ENCODE data around the gene TOP1.
A peak's percentile ranks its signal among the peaks of the same experiment; 100 is the strongest.
"Not testable (repeated sequence)": the region's sequence is repeated elsewhere in the genome, so short reads cannot be mapped to it uniquely, and the experiment has no call there.

Gene TOP1

GRCh38 chr20:40997116-40997515, 31.5 kb upstream of the TOP1 start:
- Mint-ChIP-seq H3K27ac (no peak overlapping the region), H3K4me3 (no peak overlapping the region), H3K36me3 (no peaks in the 10 kb centered on the region), H3K4me1 (peaks cover 5% of the 10 kb centered on the region), H3K27me3 (no peaks in the 10 kb centered on the region), H3K9me3 (no peaks in the 10 kb centered on the region)
- ATAC-seq = no peak

GRCh38 chr20:40999841-41000240, 28.8 kb upstream of the TOP1 start:
- H3K36me3 Mint-ChIP-seq = no peaks in the 10 kb centered on the region
- H3K27me3 Mint-ChIP-seq = no peaks in the 10 kb centered on the region
- no peak overlapping the region for H3K27ac Mint-ChIP-seq
- H3K9me3 Mint-ChIP-seq = no peaks in the 10 kb centered on the region
- peaks cover 12% of the 10 kb centered on the region for H3K4me1 Mint-ChIP-seq
- no peak for ATAC-seq
- H3K4me3 Mint-ChIP-seq = no peak overlapping the region

GRCh38 chr20:41000628-41001027, 28.0 kb upstream of the TOP1 start:
- Mint-ChIP-seq H3K36me3 (no peaks in the 10 kb centered on the region), H3K4me3 (no peak overlapping the region), H3K9me3 (no peaks in the 10 kb centered on the region), H3K27me3 (no peaks in the 10 kb centered on the region), H3K27ac (no peak overlapping the region), H3K4me1 (peaks cover 12% of the 10 kb centered on the region)
- no peak for ATAC-seq

- peaks cover 12% of the 10 kb centered on the region for H3K4me1 Mint-ChIP-seq
- no peak for ATAC-seq
- H3K36me3 Mint-ChIP-seq = no peaks in the 10 kb centered on the region
- no peaks in the 10 kb centered on the region for H3K9me3 Mint-ChIP-seq
- H3K27ac Mint-ChIP-seq = no peak overlapping the region
- H3K4me3 Mint-ChIP-seq = no peak overlapping the region
- no peaks in the 10 kb centered on the region for H3K27me3 Mint-ChIP-seq
Observed at GRCh38 chr20:41001497-41001896, 27.1 kb upstream of the TOP1 start.

- no peak overlapping the region for H3K4me3 Mint-ChIP-seq
- H3K9me3 Mint-ChIP-seq = no peaks in the 10 kb centered on the region
- H3K27me3 Mint-ChIP-seq = no peaks in the 10 kb centered on the region
- no peaks in the 10 kb centered on the region for H3K36me3 Mint-ChIP-seq
- no peak for ATAC-seq
- H3K27ac Mint-ChIP-seq = peak overlapping the region; percentile 90
- H3K4me1 Mint-ChIP-seq = peaks cover 15% of the 10 kb centered on the region
Observed at GRCh38 chr20:41002842-41003142, 25.8 kb upstream of the TOP1 start.

- peak overlapping the region; percentile 90 for H3K27ac Mint-ChIP-seq
- H3K27me3 Mint-ChIP-seq = no peaks in the 10 kb centered on the region
- peak overlapping the region; percentile 56 for H3K4me3 Mint-ChIP-seq
- no peaks in the 10 kb centered on the region for H3K36me3 Mint-ChIP-seq
- H3K9me3 Mint-ChIP-seq = no peaks in the 10 kb centered on the region
- H3K4me1 Mint-ChIP-seq = peaks cover 21% of the 10 kb centered on the region
- peak; percentile 86 for ATAC-seq
Observed at GRCh38 chr20:41003143-41003935, 25.3 kb upstream of the TOP1 start.

GRCh38 chr20:41003936-41004294, 24.7 kb upstream of the TOP1 start:
- not testable (repeated sequence) for ATAC-seq, H3K36me3 Mint-ChIP-seq, H3K27me3 Mint-ChIP-seq, H3K9me3 Mint-ChIP-seq
- peak overlapping the region; percentile 15 for H3K4me3 Mint-ChIP-seq
- peaks cover 25% of the 10 kb centered on the region for H3K4me1 Mint-ChIP-seq
- H3K27ac Mint-ChIP-seq = peak overlapping the region; percentile 90

GRCh38 chr20:41004531-41005360, 23.9 kb upstream of the TOP1 start:
- no peaks in the 10 kb centered on the region for H3K36me3 Mint-ChIP-seq
- H3K4me3 Mint-ChIP-seq = no peak overlapping the region
- no peak overlapping the region for H3K27ac Mint-ChIP-seq
- no peak for ATAC-seq
- H3K9me3 Mint-ChIP-seq = no peaks in the 10 kb centered on the region
- H3K27me3 Mint-ChIP-seq = no peaks in the 10 kb centered on the region
- peaks cover 25% of the 10 kb centered on the region for H3K4me1 Mint-ChIP-seq

GRCh38 chr20:41005361-41005729, 23.3 kb upstream of the TOP1 start:
- ATAC-seq = no peak
- H3K9me3 Mint-ChIP-seq = no peaks in the 10 kb centered on the region
- no peak overlapping the region for H3K27ac Mint-ChIP-seq
- H3K4me1 Mint-ChIP-seq = peaks cover 25% of the 10 kb centered on the region
- no peaks in the 10 kb centered on the region for H3K27me3 Mint-ChIP-seq
- H3K36me3 Mint-ChIP-seq = no peaks in the 10 kb centered on the region
- no peak overlapping the region for H3K4me3 Mint-ChIP-seq

GRCh38 chr20:41006126-41006935, 22.3 kb upstream of the TOP1 start:
- H3K27me3 Mint-ChIP-seq = no peaks in the 10 kb centered on the region
- H3K4me1 Mint-ChIP-seq = peaks cover 26% of the 10 kb centered on the region
- no peaks in the 10 kb centered on the region for H3K36me3 Mint-ChIP-seq
- H3K27ac Mint-ChIP-seq = no peak overlapping the region
- ATAC-seq = no peak
- no peak overlapping the region for H3K4me3 Mint-ChIP-seq
- H3K9me3 Mint-ChIP-seq = no peaks in the 10 kb centered on the region

- Mint-ChIP-seq H3K36me3 (no peaks in the 10 kb centered on the region), H3K27ac (no peak overlapping the region), H3K4me1 (peaks cover 32% of the 10 kb centered on the region), H3K27me3 (no peaks in the 10 kb centered on the region), H3K9me3 (no peaks in the 10 kb centered on the region), H3K4me3 (no peak overlapping the region)
- no peak for ATAC-seq
Observed at GRCh38 chr20:41006936-41007474, 21.6 kb upstream of the TOP1 start.

GRCh38 chr20:41007481-41007880, 21.1 kb upstream of the TOP1 start:
- Mint-ChIP-seq H3K27me3 (no peaks in the 10 kb centered on the region), H3K27ac (peak overlapping the region; percentile 62), H3K36me3 (no peaks in the 10 kb centered on the region), H3K4me1 (peaks cover 37% of the 10 kb centered on the region), H3K9me3 (no peaks in the 10 kb centered on the region), H3K4me3 (no peak overlapping the region)
- no peak for ATAC-seq

GRCh38 chr20:41009946-41010345, 18.7 kb upstream of the TOP1 start:
- Mint-ChIP-seq H3K27me3 (no peaks in the 10 kb centered on the region), H3K4me3 (no peak overlapping the region), H3K36me3 (no peaks in the 10 kb centered on the region), H3K27ac (no peak overlapping the region), H3K4me1 (peaks cover 30% of the 10 kb centered on the region), H3K9me3 (no peaks in the 10 kb centered on the region)
- no peak for ATAC-seq

- no peaks in the 10 kb centered on the region for H3K27me3 Mint-ChIP-seq
- peak overlapping the region; percentile 44 for H3K4me3 Mint-ChIP-seq
- H3K27ac Mint-ChIP-seq = peak overlapping the region; percentile 35
- H3K4me1 Mint-ChIP-seq = peaks cover 30% of the 10 kb centered on the region
- H3K36me3 Mint-ChIP-seq = no peaks in the 10 kb centered on the region
- peak; percentile 99 for ATAC-seq
- H3K9me3 Mint-ChIP-seq = no peaks in the 10 kb centered on the region
Observed at GRCh38 chr20:41011551-41012067, 17.0 kb upstream of the TOP1 start.

GRCh38 chr20:41014561-41015088, 14.0 kb upstream of the TOP1 start:
- H3K27ac Mint-ChIP-seq = no peak overlapping the region
- no peak for ATAC-seq

More at GRCh38 chr20:41014561-41015088, 14.0 kb upstream of the TOP1 start:
- no peak overlapping the region for H3K4me3 Mint-ChIP-seq
- peaks cover 17% of the 10 kb centered on the region for H3K4me1 Mint-ChIP-seq
- H3K36me3 Mint-ChIP-seq = no peaks in the 10 kb centered on the region
- H3K9me3 Mint-ChIP-seq = no peaks in the 10 kb centered on the region
- H3K27me3 Mint-ChIP-seq = no peaks in the 10 kb centered on the region
